Measurements from ENCODE around the gene KIF9.
"Not testable (repeated sequence)": the region's sequence is repeated elsewhere in the genome, so short reads cannot be mapped to it uniquely, and the experiment has no call there.

The KIF9 gene

DNA sequence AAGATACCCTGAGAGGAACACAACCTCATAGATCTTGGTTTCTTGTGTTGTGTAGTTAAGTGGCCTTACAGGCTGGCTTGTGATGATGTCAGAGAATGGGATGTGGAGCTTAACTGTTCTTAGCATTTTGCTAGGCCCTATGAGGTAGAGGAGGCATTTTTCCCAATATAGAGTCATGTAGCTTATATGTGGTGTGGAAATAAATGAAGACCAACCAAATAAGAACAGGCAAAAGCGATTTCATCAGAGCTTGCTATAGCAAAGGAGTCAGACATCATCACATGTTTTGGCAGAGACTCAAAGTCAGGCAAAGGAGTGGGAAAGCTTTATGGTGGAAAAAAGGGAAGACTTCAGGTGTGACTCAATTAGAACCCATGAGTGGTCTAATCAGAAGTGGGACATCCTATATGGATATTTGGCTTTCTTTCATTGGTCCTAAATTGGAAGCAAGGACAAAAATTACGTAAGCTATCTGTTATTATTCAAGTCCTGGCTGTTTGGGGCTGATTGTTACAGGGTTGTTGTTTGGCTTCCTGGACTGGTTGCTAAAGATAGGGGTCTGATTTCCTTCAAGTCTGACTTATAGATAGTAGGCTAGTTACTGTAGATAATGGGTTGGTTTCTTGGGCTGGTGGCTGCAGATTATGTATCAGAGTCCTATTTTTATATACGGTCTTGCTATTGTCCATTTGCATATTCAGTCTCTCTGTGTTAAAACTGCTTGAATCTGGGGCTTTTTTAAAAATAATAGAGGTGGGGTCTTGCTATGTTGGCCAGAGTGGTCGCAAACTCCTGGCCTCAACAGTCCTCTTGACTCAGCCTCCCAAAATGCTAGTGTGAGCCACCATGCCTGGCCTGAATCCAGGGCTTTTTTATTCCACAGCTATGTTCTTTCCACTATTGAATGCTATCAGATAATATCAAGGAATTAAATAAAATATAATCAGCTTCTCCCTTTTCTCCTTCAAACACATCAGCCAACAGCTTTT lies 88.4 kb downstream of the KIF9 start:
- no peak for DNase-seq (ENCODE audit: low read depth in 1 of 2, low spot score in 1 of 2)

DNA sequence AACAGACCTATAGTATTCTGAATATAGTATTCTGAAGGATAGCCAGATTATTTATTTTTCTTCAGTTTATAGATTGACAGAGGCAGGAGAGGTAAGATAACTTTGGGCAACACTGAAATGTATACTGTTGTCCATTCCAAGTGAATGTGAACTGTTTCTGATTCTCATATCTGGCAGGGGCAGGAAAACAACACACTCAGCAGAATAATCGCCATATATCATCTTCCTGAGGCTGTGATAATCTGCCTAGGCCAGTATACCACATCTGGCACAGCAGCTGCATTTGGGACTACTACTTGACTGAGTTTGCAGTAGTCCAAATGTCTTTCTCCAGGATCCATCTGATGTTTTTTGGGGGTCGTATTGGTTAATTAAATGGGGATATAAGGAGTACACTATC lies 96.3 kb downstream of the KIF9 start:
- no peak for DNase-seq (ENCODE audit: low read depth in 1 of 2, low spot score in 1 of 2)

GRCh38 chr3:47181685-47182084 lies 100.9 kb downstream of the KIF9 start:
- not testable (repeated sequence) for DNase-seq (ENCODE audit: low read depth in 1 of 2, low spot score in 1 of 2)

DNA sequence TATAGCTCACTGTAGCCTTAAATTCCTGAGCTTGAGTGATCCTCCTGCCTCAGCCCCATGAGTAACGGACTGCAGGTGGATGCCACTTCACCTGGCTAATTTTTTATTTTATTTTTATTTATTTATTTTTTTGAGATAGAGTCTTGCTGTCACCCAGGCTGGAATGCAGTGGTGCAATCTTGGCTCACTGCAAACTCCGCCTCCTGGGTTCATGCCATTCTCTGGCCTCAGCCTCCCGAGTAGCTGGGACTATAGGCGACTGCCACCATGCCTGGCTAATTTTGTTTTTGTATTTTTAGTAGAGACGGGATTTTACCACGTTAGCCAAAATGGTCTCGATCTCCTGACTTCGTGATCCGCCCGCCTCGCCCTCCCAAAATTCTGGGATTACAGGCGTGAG lies 102.6 kb downstream of the KIF9 start:
- DNase-seq (ENCODE audit: low read depth in 1 of 2, low spot score in 1 of 2), result not testable (repeated sequence)
